ENCODE results near the gene OTOP2.

DNA sequence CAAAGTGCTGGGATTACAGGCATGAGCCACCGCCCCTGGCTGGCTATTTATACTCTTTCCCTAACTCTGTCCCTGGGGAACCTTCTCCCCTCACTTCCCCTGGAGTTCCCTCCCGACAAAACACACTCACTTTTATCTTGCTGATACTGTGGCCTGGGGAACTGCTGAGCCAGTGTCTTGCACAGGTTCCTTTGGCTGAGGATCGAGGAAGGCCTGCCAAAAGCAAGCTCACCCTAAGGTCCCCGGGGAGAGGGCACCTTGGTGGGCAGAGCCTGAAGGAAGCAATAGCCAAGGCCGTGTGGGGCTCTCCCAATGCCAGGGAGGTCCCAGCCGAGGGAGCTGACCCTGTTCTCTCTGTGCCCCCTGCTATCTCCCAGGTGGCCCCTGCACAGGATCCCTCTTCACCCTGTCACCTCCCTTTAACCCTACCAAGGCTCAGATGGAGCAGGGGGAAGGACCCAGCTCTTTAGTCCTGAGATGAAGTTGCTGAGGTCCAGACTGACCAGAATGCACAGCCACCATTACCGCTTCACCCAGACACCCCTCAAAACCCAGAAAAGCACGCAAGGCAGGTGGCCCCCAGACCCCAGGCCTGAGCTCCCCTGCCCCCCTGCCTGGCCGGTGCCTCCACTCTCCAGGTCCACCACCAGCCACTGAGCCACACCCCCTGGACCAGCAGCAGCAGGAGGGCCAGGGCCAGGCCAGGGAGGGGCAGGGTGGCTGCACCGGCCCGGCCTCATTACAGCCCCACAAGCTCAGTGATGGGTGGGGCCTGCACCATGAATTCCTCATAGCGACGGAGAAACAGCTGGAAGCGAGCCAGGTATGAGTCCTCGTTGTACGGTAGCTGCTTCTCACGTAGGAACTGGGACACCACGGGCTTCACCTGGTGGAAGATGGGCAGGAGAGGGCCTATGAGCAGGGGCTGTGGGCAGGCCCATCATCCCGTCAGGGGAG lies 46.2 kb upstream of the OTOP2 start:
- TF ChIP-seq, protein P1, sequence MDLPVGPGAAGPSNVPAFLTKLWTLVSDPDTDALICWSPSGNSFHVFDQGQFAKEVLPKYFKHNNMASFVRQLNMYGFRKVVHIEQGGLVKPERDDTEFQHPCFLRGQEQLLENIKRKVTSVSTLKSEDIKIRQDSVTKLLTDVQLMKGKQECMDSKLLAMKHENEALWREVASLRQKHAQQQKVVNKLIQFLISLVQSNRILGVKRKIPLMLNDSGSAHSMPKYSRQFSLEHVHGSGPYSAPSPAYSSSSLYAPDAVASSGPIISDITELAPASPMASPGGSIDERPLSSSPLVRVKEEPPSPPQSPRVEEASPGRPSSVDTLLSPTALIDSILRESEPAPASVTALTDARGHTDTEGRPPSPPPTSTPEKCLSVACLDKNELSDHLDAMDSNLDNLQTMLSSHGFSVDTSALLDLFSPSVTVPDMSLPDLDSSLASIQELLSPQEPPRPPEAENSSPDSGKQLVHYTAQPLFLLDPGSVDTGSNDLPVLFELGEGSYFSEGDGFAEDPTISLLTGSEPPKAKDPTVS (IDR thresholded peaks at IDR 0.05; ENCODE audit: low read depth, low read length), result no peak
- TF ChIP-seq MYC (IDR thresholded peaks at IDR 0.05; ENCODE audit: insufficient read depth, insufficient read length, insufficient replicate concordance, low read length, severe bottlenecking) (no peak), NFYA (IDR thresholded peaks at IDR 0.05; ENCODE audit: borderline replicate concordance, low read depth, low read length) (no peak)
- TF ChIP-seq, protein P2, sequence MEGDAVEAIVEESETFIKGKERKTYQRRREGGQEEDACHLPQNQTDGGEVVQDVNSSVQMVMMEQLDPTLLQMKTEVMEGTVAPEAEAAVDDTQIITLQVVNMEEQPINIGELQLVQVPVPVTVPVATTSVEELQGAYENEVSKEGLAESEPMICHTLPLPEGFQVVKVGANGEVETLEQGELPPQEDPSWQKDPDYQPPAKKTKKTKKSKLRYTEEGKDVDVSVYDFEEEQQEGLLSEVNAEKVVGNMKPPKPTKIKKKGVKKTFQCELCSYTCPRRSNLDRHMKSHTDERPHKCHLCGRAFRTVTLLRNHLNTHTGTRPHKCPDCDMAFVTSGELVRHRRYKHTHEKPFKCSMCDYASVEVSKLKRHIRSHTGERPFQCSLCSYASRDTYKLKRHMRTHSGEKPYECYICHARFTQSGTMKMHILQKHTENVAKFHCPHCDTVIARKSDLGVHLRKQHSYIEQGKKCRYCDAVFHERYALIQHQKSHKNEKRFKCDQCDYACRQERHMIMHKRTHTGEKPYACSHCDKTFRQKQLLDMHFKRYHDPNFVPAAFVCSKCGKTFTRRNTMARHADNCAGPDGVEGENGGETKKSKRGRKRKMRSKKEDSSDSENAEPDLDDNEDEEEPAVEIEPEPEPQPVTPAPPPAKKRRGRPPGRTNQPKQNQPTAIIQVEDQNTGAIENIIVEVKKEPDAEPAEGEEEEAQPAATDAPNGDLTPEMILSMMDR (IDR thresholded peaks at IDR 0.05 in 2 of 3, conservative IDR thresholded peaks at IDR 0.05 in 1 of 3; ENCODE audit: control insufficient read depth in 2 of 3, extremely low read depth in 1 of 3, insufficient read depth in 1 of 3, low read depth in 3 of 3, low read length in 3 of 3), result no peak

Measured in GM12878 (cell line).